ENCODE data around the gene CDCA7. TPM values are rescaled to one million over a fixed set of nuclear protein-coding genes. Genes with fewer than 3 reads are reported as not detected.
"Not testable (repeated sequence)": the region's sequence is repeated elsewhere in the genome, so short reads cannot be mapped to it uniquely, and the experiment has no call there.

Gene CDCA7
- 14.8 and 15.0 TPM in 2 replicates for total RNA-seq (2014; rRNA removed; shearing (Covaris generic); ENCODE audit: low replicate concordance)

- in situ Hi-C loops (cut with HindIII; ENCODE audit: low pct_unique_long_range_greater_than_20kb, low sequenced_read_pairs): no loop called here
Observed at GRCh38 chr2:173354582-173355131, at the start of gene CDCA7. Gene CDCA7 (plus strand): TSS chr2:173354872. CDS start chr2:173354964, 92 bp downstream.

GRCh38 chr2:173305303-173305702 lies 49.4 kb upstream of the CDCA7 start:
- DNase-seq (ENCODE audit: low read depth): no peak
- in situ Hi-C loops (cut with HindIII; ENCODE audit: low pct_unique_long_range_greater_than_20kb, low sequenced_read_pairs): no loop called here

More at GRCh38 chr2:173354582-173355131, at the start of gene CDCA7:
- peak; percentile 85 for DNase-seq (ENCODE audit: low read depth)

- in situ Hi-C loops (cut with HindIII; ENCODE audit: low pct_unique_long_range_greater_than_20kb, low sequenced_read_pairs): no loop called here
- no peak for DNase-seq (ENCODE audit: low read depth)
Observed at GRCh38 chr2:173307293-173307692, 47.4 kb upstream of the CDCA7 start.

GRCh38 chr2:173309370-173309769 lies 45.3 kb upstream of the CDCA7 start:
- DNase-seq (ENCODE audit: low read depth); in situ Hi-C loops (cut with HindIII; ENCODE audit: low pct_unique_long_range_greater_than_20kb, low sequenced_read_pairs): not testable (repeated sequence)

GRCh38 chr2:173311844-173312606 lies 42.6 kb upstream of the CDCA7 start:
- in situ Hi-C loops (cut with HindIII; ENCODE audit: low pct_unique_long_range_greater_than_20kb, low sequenced_read_pairs): no loop called here
- DNase-seq (ENCODE audit: low read depth): no peak

GRCh38 chr2:173323371-173323770 lies 31.3 kb upstream of the CDCA7 start:
- DNase-seq (ENCODE audit: low read depth): no peak
- in situ Hi-C loops (cut with HindIII; ENCODE audit: low pct_unique_long_range_greater_than_20kb, low sequenced_read_pairs): no loop called here

GRCh38 chr2:173326806-173327205 lies 27.9 kb upstream of the CDCA7 start:
- in situ Hi-C loops (cut with HindIII; ENCODE audit: low pct_unique_long_range_greater_than_20kb, low sequenced_read_pairs): no loop called here
- DNase-seq (ENCODE audit: low read depth): no peak

- DNase-seq (ENCODE audit: low read depth): no peak
- in situ Hi-C loops (cut with HindIII; ENCODE audit: low pct_unique_long_range_greater_than_20kb, low sequenced_read_pairs): no loop called here
Observed at GRCh38 chr2:173327421-173327820, 27.3 kb upstream of the CDCA7 start.

GRCh38 chr2:173333003-173333402 lies 21.7 kb upstream of the CDCA7 start:
- DNase-seq (ENCODE audit: low read depth); in situ Hi-C loops (cut with HindIII; ENCODE audit: low pct_unique_long_range_greater_than_20kb, low sequenced_read_pairs): not testable (repeated sequence)

- in situ Hi-C loops (cut with HindIII; ENCODE audit: low pct_unique_long_range_greater_than_20kb, low sequenced_read_pairs): no loop called here
- DNase-seq (ENCODE audit: low read depth): no peak
Observed at GRCh38 chr2:173339807-173340206, 14.9 kb upstream of the CDCA7 start.

- DNase-seq (ENCODE audit: low read depth): no peak
- in situ Hi-C loops (cut with HindIII; ENCODE audit: low pct_unique_long_range_greater_than_20kb, low sequenced_read_pairs): no loop called here
Observed at GRCh38 chr2:173343921-173344320, 10.8 kb upstream of the CDCA7 start.

GRCh38 chr2:173346035-173346434 lies 8.6 kb upstream of the CDCA7 start:
- DNase-seq (ENCODE audit: low read depth): no peak
- in situ Hi-C loops (cut with HindIII; ENCODE audit: low pct_unique_long_range_greater_than_20kb, low sequenced_read_pairs): no loop called here

GRCh38 chr2:173347305-173348168 lies 7.1 kb upstream of the CDCA7 start:
- DNase-seq (ENCODE audit: low read depth): no peak
- in situ Hi-C loops (cut with HindIII; ENCODE audit: low pct_unique_long_range_greater_than_20kb, low sequenced_read_pairs): no loop called here

GRCh38 chr2:173349287-173349686 lies 5.4 kb upstream of the CDCA7 start:
- DNase-seq (ENCODE audit: low read depth): no peak
- in situ Hi-C loops (cut with HindIII; ENCODE audit: low pct_unique_long_range_greater_than_20kb, low sequenced_read_pairs): no loop called here

GRCh38 chr2:173350383-173350782 lies 4.3 kb upstream of the CDCA7 start:
- no peak for DNase-seq (ENCODE audit: low read depth)
- in situ Hi-C loops (cut with HindIII; ENCODE audit: low pct_unique_long_range_greater_than_20kb, low sequenced_read_pairs): no loop called here

- in situ Hi-C loops (cut with HindIII; ENCODE audit: low pct_unique_long_range_greater_than_20kb, low sequenced_read_pairs): no loop called here
- no peak for DNase-seq (ENCODE audit: low read depth)
Observed at GRCh38 chr2:173351879-173352278, 2.8 kb upstream of the CDCA7 start.

GRCh38 chr2:173353556-173353955 lies 1.1 kb upstream of the CDCA7 start:
- in situ Hi-C loops (cut with HindIII; ENCODE audit: low pct_unique_long_range_greater_than_20kb, low sequenced_read_pairs): no loop called here
- DNase-seq (ENCODE audit: low read depth): no peak

GRCh38 chr2:173354073-173354581 lies 545 bp upstream of the CDCA7 start:
- no peak for DNase-seq (ENCODE audit: low read depth)
- in situ Hi-C loops (cut with HindIII; ENCODE audit: low pct_unique_long_range_greater_than_20kb, low sequenced_read_pairs): no loop called here
